ENCODE data around the gene PRDM15.

DNA sequence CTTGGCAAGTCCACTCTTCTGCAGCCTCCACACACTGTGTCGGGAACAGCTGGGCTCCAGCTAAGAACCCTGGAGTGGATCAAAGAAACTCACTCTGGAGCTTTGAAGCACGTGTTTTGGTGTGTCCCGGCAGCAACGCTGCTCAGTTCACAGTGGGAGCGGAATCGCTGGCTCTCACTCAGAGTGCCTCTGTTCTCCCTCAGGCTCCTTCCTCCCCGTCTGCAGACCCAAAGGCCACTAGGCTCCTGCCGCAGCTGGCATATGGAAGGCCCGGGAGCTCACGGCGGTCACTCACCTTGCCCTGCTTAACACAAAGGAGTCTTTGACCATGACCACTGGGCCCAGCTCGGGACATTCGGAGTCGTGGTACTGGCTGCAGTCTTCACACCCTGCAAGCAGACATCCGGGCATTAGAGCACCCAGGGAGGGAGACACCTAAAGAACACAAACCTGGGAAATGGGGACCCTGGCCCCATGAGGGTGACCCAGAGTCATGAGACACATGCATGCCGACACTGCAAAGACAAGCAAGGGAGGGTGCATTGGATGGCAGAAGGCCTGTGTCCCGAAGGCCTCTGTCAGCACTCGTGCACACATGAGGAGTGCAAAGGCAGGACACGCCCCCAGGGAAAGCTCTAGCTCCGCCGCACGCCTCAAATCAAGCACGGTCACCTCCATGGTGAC is 19.7 kb downstream of the PRDM15 start:
- TF ChIP-seq EZH2 (IDR thresholded peaks at IDR 0.05; ENCODE audit: insufficient read depth, poor library complexity, severe bottlenecking) (no peak), EZH2phosphoT487 (IDR thresholded peaks at IDR 0.05; ENCODE audit: insufficient read depth, low read depth) (no peak)
